NCI-H82 treated with DMSO at 0.1 percent for 48 hours (cell line): ENCODE results near the gene ZNF132.
"Not testable (repeated sequence)": the region's sequence is repeated elsewhere in the genome, so short reads cannot be mapped to it uniquely, and the experiment has no call there.

Source experiments
- DNase-seq: peaks from one replicate; lab custom pipeline; 2025; ENCODE audit not compliant: unreplicated experiment; lab: John Stamatoyannopoulos, UW

Gene ZNF132

GRCh38 chr19:58439576-58440554 lies at the start of gene ZNF132:
ZNF132 (minus strand) TSS chr19:58440153; CDS start chr19:58439821, 332 bp downstream.
- DNase-seq: peak; percentile 65

- DNase-seq: not testable (repeated sequence)
Observed at GRCh38 chr19:58484349-58484748, 44.4 kb upstream of the ZNF132 start.

GRCh38 chr19:58483776-58484175 lies 43.8 kb upstream of the ZNF132 start:
- DNase-seq: no peak

- DNase-seq: no peak
Observed at GRCh38 chr19:58482372-58482771, 42.4 kb upstream of the ZNF132 start.

GRCh38 chr19:58480831-58481230 lies 40.9 kb upstream of the ZNF132 start:
- no peak for DNase-seq

GRCh38 chr19:58480481-58480830 lies 40.5 kb upstream of the ZNF132 start:
- no peak for DNase-seq

GRCh38 chr19:58479736-58480480 lies 40.0 kb upstream of the ZNF132 start:
- DNase-seq: no peak

GRCh38 chr19:58479303-58479702 lies 39.4 kb upstream of the ZNF132 start:
- no peak for DNase-seq

GRCh38 chr19:58477871-58478270 lies 37.9 kb upstream of the ZNF132 start:
- DNase-seq: no peak

- no peak for DNase-seq
Observed at GRCh38 chr19:58477130-58477529, 37.2 kb upstream of the ZNF132 start.

GRCh38 chr19:58476498-58477015 lies 36.6 kb upstream of the ZNF132 start:
- DNase-seq: no peak

GRCh38 chr19:58475714-58476497 lies 36.0 kb upstream of the ZNF132 start, which contains the start of gene ZNF446:
ZNF446 (plus strand) TSS chr19:58476352; CDS start chr19:58477219, 867 bp downstream.
- peak; percentile 94 for DNase-seq

- no peak for DNase-seq
Observed at GRCh38 chr19:58474997-58475713, 35.2 kb upstream of the ZNF132 start.

- DNase-seq: no peak
Observed at GRCh38 chr19:58474291-58474996, 34.5 kb upstream of the ZNF132 start.

- no peak for DNase-seq
Observed at GRCh38 chr19:58473775-58474174, 33.8 kb upstream of the ZNF132 start.

GRCh38 chr19:58471736-58472135 lies 31.8 kb upstream of the ZNF132 start:
- no peak for DNase-seq

- DNase-seq: not testable (repeated sequence)
Observed at GRCh38 chr19:58470837-58471543, 31.0 kb upstream of the ZNF132 start.

GRCh38 chr19:58469241-58470013 lies 29.5 kb upstream of the ZNF132 start:
- no peak for DNase-seq
